ENCODE measurements around the gene NCAM1.

- TF ChIP-seq CTCF (conservative IDR thresholded peaks at IDR 0.05; ENCODE audit: low read depth, low read length) (no peak), EZH2 (IDR thresholded peaks at IDR 0.05; ENCODE audit: borderline replicate concordance, low read depth, low read length, poor library complexity, severe bottlenecking) (no peak)
These were observed 5.9 kb downstream of the NCAM1 start for GRCh38 chr11:112967082-112967481.
